T-helper 1 cell treated with Interleukin-12 subunit alpha and Interleukin-12 subunit beta and Interleukin-4 antibody, amounts not matched to agents 30 μg/mL and 1 μg/mL, for 36 hours (primary cell): ENCODE results near the gene NANOG.
"Not testable (repeated sequence)": the region's sequence is repeated elsewhere in the genome, so short reads cannot be mapped to it uniquely, and the experiment has no call there.

Source experiments
- H3K27ac Mint-ChIP-seq: one replicate; pipeline ENCODE4 v1.8.0; 2021; ENCODE audit warnings: mild to moderate bottlenecking, mixed read lengths
- H3K27me3 Mint-ChIP-seq: one replicate; pipeline ENCODE4 v1.8.0; 2021; ENCODE audit warnings: low read depth, mixed read lengths
- H3K36me3 Mint-ChIP-seq: one replicate; pipeline ENCODE4 v1.8.0; 2021; ENCODE audit warnings: low read depth, mixed read lengths
- H3K4me1 Mint-ChIP-seq: one replicate; pipeline ENCODE4 v1.8.0; 2021; ENCODE audit warnings: low read depth, mixed read lengths
- H3K4me3 Mint-ChIP-seq: one replicate; pipeline ENCODE4 v1.8.0; 2021; ENCODE audit warnings: mild to moderate bottlenecking, moderate library complexity, mixed read lengths
- H3K9me3 Mint-ChIP-seq: one replicate; pipeline ENCODE4 v1.8.0; 2021; ENCODE audit warnings: mixed read lengths

Gene NANOG

DNA sequence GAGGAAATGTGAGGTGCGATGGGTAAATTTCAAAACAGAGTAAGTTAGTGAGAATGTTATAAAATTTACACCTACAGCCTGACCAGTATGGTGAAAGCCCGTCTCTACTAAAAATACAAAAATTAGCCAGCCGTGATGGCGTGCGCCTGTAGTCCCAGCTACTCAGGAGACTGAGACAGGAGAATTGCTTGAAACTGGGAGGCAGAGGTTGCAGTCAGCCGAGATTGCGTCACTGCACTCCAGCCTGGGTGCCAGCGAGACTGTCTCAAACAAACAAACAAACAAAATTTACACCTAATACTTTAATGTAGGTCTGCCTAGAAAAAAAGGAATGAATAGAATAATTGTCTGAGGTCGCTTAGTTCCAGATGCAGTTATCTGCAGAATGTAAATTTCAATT, 45.9 kb downstream of the NANOG start:
- Mint-ChIP-seq H3K4me3 (no peak overlapping the region), H3K27me3 (peaks cover 8% of the 10 kb centered on the region), H3K4me1 (peaks cover 3% of the 10 kb centered on the region), H3K36me3 (no peaks in the 10 kb centered on the region), H3K9me3 (no peaks in the 10 kb centered on the region), H3K27ac (no peak overlapping the region)

DNA sequence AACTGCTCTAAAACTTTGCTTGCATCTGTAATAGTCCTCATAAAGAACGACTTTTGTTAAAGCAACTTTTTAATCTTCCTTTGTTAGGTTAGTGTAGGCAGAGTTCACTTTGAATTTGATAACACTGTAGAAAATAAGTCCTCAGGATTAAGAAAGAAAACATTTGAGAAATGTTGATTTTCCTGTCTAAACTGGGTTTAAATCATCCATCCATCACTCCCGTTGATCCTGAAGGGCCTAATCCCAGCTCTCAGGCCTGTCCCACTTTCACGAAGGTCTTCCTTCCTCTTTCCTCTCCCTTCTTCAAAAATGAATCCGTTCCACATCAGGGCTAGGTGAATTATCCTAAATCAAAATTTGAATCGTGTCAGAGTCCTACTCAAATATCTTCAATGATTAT, 46.6 kb downstream of the NANOG start:
- Mint-ChIP-seq H3K36me3 (no peaks in the 10 kb centered on the region), H3K27ac (no peak overlapping the region), H3K27me3 (peaks cover 8% of the 10 kb centered on the region), H3K4me1 (peaks cover 3% of the 10 kb centered on the region), H3K4me3 (no peak overlapping the region), H3K9me3 (no peaks in the 10 kb centered on the region)

DNA sequence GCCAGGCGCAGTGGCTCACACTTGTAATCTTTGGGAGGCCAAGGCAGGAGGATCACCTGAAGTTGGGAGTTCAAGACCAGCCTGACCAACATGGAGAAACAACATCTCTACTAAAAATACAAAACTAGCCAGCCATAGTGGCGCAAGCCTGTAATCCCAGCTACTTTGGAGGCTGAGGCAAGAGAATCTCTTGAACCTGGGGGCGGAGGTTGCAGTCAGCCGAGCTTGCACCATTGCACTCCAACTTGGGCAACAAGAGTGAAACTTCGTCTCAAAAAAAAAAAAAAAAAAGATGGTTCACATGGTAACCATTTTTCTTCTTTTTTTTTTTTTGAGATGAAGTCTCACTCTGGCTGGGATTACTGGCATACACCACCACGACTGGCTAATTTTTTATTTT, 48.2 kb downstream of the NANOG start:
- Mint-ChIP-seq H3K36me3 (no peaks in the 10 kb centered on the region), H3K27ac (no peak overlapping the region), H3K9me3 (no peaks in the 10 kb centered on the region), H3K4me3 (no peak overlapping the region), H3K27me3 (peaks cover 4% of the 10 kb centered on the region), H3K4me1 (peaks cover under 1% of the 10 kb centered on the region)

GRCh38 chr12:7839226-7839625, 50.0 kb downstream of the NANOG start:
- H3K4me1 Mint-ChIP-seq, H3K27me3 Mint-ChIP-seq, H3K4me3 Mint-ChIP-seq, H3K27ac Mint-ChIP-seq, H3K9me3 Mint-ChIP-seq, H3K36me3 Mint-ChIP-seq: not testable (repeated sequence)

GRCh38 chr12:7839848-7840247, 50.6 kb downstream of the NANOG start:
- not testable (repeated sequence) for H3K27me3 Mint-ChIP-seq, H3K4me1 Mint-ChIP-seq, H3K27ac Mint-ChIP-seq, H3K4me3 Mint-ChIP-seq, H3K9me3 Mint-ChIP-seq, H3K36me3 Mint-ChIP-seq

GRCh38 chr12:7842444-7842843, 53.2 kb downstream of the NANOG start:
- H3K36me3 Mint-ChIP-seq, H3K4me3 Mint-ChIP-seq, H3K27me3 Mint-ChIP-seq, H3K4me1 Mint-ChIP-seq, H3K9me3 Mint-ChIP-seq: not testable (repeated sequence)
- peak overlapping the region; percentile 21 for H3K27ac Mint-ChIP-seq

- H3K36me3 Mint-ChIP-seq, H3K4me3 Mint-ChIP-seq, H3K9me3 Mint-ChIP-seq, H3K27ac Mint-ChIP-seq, H3K4me1 Mint-ChIP-seq: not testable (repeated sequence)
- H3K27me3 Mint-ChIP-seq, result peaks cover 10% of the 10 kb centered on the region
Measured at GRCh38 chr12:7843149-7843548, 53.9 kb downstream of the NANOG start.

DNA sequence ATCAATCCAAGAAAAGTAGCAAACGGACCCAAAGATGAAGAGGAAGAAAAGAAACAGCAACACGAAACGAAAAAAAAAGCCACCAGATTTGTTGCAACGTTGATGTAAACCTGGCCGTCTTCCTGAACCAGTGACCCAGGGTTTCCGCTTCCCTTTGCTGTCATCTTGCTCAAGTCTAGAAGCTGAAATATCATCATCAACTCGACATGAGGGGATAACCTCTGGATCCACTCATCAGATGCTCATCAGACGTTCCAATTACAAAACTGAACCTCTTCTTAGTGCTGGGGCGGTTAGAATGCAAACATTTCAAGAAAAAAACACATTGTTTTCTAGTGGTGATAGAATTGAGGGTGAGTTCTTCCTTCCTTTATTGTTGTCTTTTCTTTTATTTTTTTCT, 54.4 kb downstream of the NANOG start:
- peak overlapping the region; percentile 69 for H3K27ac Mint-ChIP-seq
- peaks cover 10% of the 10 kb centered on the region for H3K27me3 Mint-ChIP-seq
- H3K4me3 Mint-ChIP-seq, H3K4me1 Mint-ChIP-seq, H3K36me3 Mint-ChIP-seq, H3K9me3 Mint-ChIP-seq: not testable (repeated sequence)

DNA sequence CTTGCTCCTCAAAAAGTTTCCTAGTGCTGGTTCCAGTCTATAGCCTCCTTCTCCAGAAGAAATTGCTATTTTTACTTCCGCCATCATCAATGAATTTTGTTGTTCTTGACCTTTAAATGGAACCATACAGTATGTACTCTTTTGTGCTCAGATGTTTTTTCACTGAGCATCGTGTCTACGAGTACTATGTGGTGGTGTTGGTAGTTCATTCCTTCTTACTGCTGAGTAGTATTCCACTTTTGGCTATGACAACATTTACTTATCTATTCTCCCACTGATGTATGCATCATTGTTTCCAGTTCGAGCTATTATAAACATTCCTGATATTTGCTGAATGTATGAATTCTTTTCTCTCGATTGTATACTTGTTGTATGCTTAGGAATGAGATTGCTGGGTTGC, 54.9 kb downstream of the NANOG start:
- Mint-ChIP-seq H3K4me1 (peaks cover 3% of the 10 kb centered on the region), H3K4me3 (no peak overlapping the region), H3K27ac (no peak overlapping the region), H3K36me3 (no peaks in the 10 kb centered on the region), H3K9me3 (no peaks in the 10 kb centered on the region), H3K27me3 (peaks cover 10% of the 10 kb centered on the region)

- not testable (repeated sequence) for H3K36me3 Mint-ChIP-seq, H3K9me3 Mint-ChIP-seq, H3K4me3 Mint-ChIP-seq, H3K4me1 Mint-ChIP-seq, H3K27ac Mint-ChIP-seq
- peaks cover 29% of the 10 kb centered on the region for H3K27me3 Mint-ChIP-seq
Measured at GRCh38 chr12:7847226-7848097, 58.3 kb downstream of the NANOG start.

GRCh38 chr12:7848098-7848422, 58.9 kb downstream of the NANOG start:
- not testable (repeated sequence) for H3K27ac Mint-ChIP-seq

More at GRCh38 chr12:7848098-7848422, 58.9 kb downstream of the NANOG start:
- H3K36me3 Mint-ChIP-seq, H3K4me1 Mint-ChIP-seq, H3K9me3 Mint-ChIP-seq, H3K4me3 Mint-ChIP-seq: not testable (repeated sequence)
- peaks cover 35% of the 10 kb centered on the region for H3K27me3 Mint-ChIP-seq
